Endothelial cell of umbilical vein (primary cell): ENCODE measurements around the gene GABRR2. TPM values are rescaled to one million over a fixed set of nuclear protein-coding genes. Genes with fewer than 3 reads are reported as not detected.

Experiments used
- BruUV-seq: library from RNA; stranded (reverse); fragments of 400-500 nt; replicated peaks from 2 replicates; lab custom pipeline; 2021; lab: Mats Ljungman, UMichigan
- CTCF ChIA-PET: fragments of 300-600, 350-600 bp; sonication (Branson Sonifier 250); formaldehyde crosslinking; loops from one replicate; lab custom pipeline; 2021; ENCODE audit warnings: antibody characterized with exemption, inconsistent platforms; lab: Charles Lee
- POLR2A ChIA-PET: fragments of 300-600, 350-600 bp; sonication (Branson Sonifier 250); formaldehyde crosslinking; loops from one replicate; lab custom pipeline; 2021; ENCODE audit warnings: antibody characterized with exemption, inconsistent platforms; lab: Charles Lee
- DNase-seq: peaks from one replicate; pipeline ENCODE4 v3.0.0-alpha.2; 2011; ENCODE audit warnings: low read depth, low spot score
- FAIRE-seq: peaks from 2 replicates; lab custom pipeline; 2011; peaks lifted over from hg19 to GRCh38; lab: Jason Lieb, UNC
- H2AFZ ChIP-seq: 2 replicates; pipeline ENCODE4 v1.6.0; 2012; ENCODE audit warnings: low read depth, low read length, control low read depth, inconsistent platforms
- H3K27ac ChIP-seq: 2 replicates; pipeline ENCODE4 v1.5.1; 2011; ENCODE audit warnings: low read depth, mild to moderate bottlenecking, control low read depth, low read length, moderate library complexity; ENCODE audit not compliant: insufficient read depth
- H3K27me3 ChIP-seq, 2 experiments: 2 replicates each; pipeline versions ENCODE4 v1.6.0 to v1.6.1; 2011; ENCODE audit warnings: low read length in 2 of 2, mixed read lengths in 1 of 2; ENCODE audit not compliant: control insufficient read depth in 2 of 2, insufficient read depth in 2 of 2
- H3K36me3 ChIP-seq, 2 experiments: 2 replicates in 1 of 2; 3 replicates in 1 of 2; pipeline ENCODE4 v1.5.1; 2011; ENCODE audit warnings: low read length in 2 of 2, mild to moderate bottlenecking in 1 of 2, moderate library complexity in 1 of 2; ENCODE audit not compliant: control insufficient read depth in 2 of 2, insufficient read depth in 2 of 2; ENCODE audit errors: extremely low read depth in 1 of 2
- H3K4me1 ChIP-seq: 3 replicates; pipeline ENCODE4 v1.5.1; 2011; ENCODE audit warnings: mild to moderate bottlenecking, low read length; ENCODE audit not compliant: control insufficient read depth, insufficient read depth; ENCODE audit errors: extremely low read depth
- H3K4me2 ChIP-seq: 2 replicates; pipeline ENCODE4 v1.6.1; 2011; ENCODE audit warnings: low read length, control low read depth, mixed read lengths; ENCODE audit not compliant: insufficient read depth
- H3K4me3 ChIP-seq, 3 experiments: fragments of 200-600 bp in 1 of 3; sonication (generic), shearing (Covaris generic) in 1 of 3; replicated peaks in 1 of 3; 2 replicates each; pipeline ENCODE4 v1.5.1; 2011 to 2016; ENCODE audit warnings: control low read depth in 3 of 3, low read length in 3 of 3, mild to moderate bottlenecking in 2 of 3, inconsistent platforms in 1 of 3, low read depth in 1 of 3, moderate library complexity in 1 of 3; ENCODE audit not compliant: insufficient read depth in 1 of 3
- H3K79me2 ChIP-seq: 2 replicates; pipeline ENCODE4 v1.6.0; 2012; ENCODE audit warnings: low read length, inconsistent platforms; ENCODE audit not compliant: control insufficient read depth, insufficient read depth
- H3K9ac ChIP-seq: replicated peaks from 2 replicates; pipeline ENCODE3; 2011; ENCODE audit warnings: low read length, control low read depth; ENCODE audit not compliant: insufficient read depth; ENCODE audit errors: extremely low read depth
- H3K9me1 ChIP-seq: replicated peaks from 3 replicates; pipeline ENCODE4 v1.6.0; 2011; ENCODE audit warnings: mild to moderate bottlenecking, low read length; ENCODE audit not compliant: control insufficient read depth, insufficient read depth; ENCODE audit errors: extremely low read depth
- H3K9me3 ChIP-seq: replicated peaks from 2 replicates; pipeline ENCODE4 v1.5.1; 2012; ENCODE audit warnings: low read length, inconsistent platforms; ENCODE audit not compliant: control insufficient read depth, insufficient read depth
- H4K20me1 ChIP-seq: replicated peaks from 2 replicates; pipeline ENCODE3; 2011; ENCODE audit warnings: mild to moderate bottlenecking, low read length; ENCODE audit not compliant: control insufficient read depth, insufficient read depth; ENCODE audit errors: extremely low read depth
- EZH2 ChIP-seq: IDR thresholded peaks from 2 replicates; pipeline ENCODE4 v1.6.1; 2012; ENCODE audit warnings: borderline replicate concordance, low read depth, mild to moderate bottlenecking, moderate library complexity, low read length, inconsistent platforms; ENCODE audit not compliant: severe bottlenecking
- FOS ChIP-seq: IDR thresholded peaks from 2 replicates; pipeline ENCODE4 v1.6.1; 2011; ENCODE audit warnings: mild to moderate bottlenecking, low read length, moderate library complexity, borderline replicate concordance; ENCODE audit not compliant: insufficient read depth
- GATA2 ChIP-seq: IDR thresholded peaks from 2 replicates; pipeline ENCODE4 v1.7.0; 2011; ENCODE audit warnings: low read depth, mild to moderate bottlenecking, moderate library complexity, mixed read lengths, low read length; ENCODE audit not compliant: insufficient read length, insufficient read depth
- MYC ChIP-seq: IDR thresholded peaks from one replicate; pipeline ENCODE4 v1.6.1; 2011; ENCODE audit warnings: mild to moderate bottlenecking, low read depth, low read length
- POLR2A ChIP-seq: IDR thresholded peaks from 2 replicates; pipeline ENCODE4 v1.6.1; 2012; ENCODE audit warnings: low read depth, mild to moderate bottlenecking, control low read depth, low read length
- POLR2AphosphoS5 ChIP-seq: IDR thresholded peaks from 2 replicates; pipeline ENCODE4 v1.6.1; 2012; ENCODE audit warnings: low read depth, mild to moderate bottlenecking, control low read depth, low read length, moderate library complexity; ENCODE audit not compliant: insufficient read depth
- dilution Hi-C: fragments of 300-500 bp; cut with MboI; formaldehyde crosslinking; loops from one replicate; pipeline ENCODE4 v1.15.0; 2019; ENCODE audit warnings: low sequenced_read_pairs; ENCODE audit not compliant: extremely low pct_ligation_motif_present
- intact Hi-C: fragments of 100-400 bp; cut with micrococcal nuclease; formaldehyde crosslinking; loops from one replicate; pipeline ENCODE4 v1.10.0; 2022
- polyA plus RNA-seq, 4 experiments: library from polyadenylated mRNA; depleted of rRNA in 3 of 4; stranded (reverse) in 3 of 4; unstranded in 1 of 4; fragments of >200 nt; gene quantifications; 2 replicates each; pipeline versions ENCODE4 v1.2.1 to v1.2.3, GENCODE V29; 2011 to 2012; ENCODE audit warnings: missing spikeins in 1 of 4
- total RNA-seq: library from RNA; stranded (reverse); gene quantifications from 2 replicates; pipeline ENCODE4 v1.2.3, GENCODE V29; 2021
- TF ChIP-seq, protein P1 (sequence below), 2 donors: IDR thresholded peaks; 1 replicate in 1 of 2; 2 replicates in 1 of 2; pipeline ENCODE4 v1.5.1; 2011; ENCODE audit warnings: low read length in 2 of 2, mild to moderate bottlenecking in 2 of 2, moderate library complexity in 2 of 2, control low read depth in 1 of 2, inconsistent platforms in 1 of 2, low read depth in 1 of 2; ENCODE audit not compliant: insufficient read depth in 1 of 2; ENCODE audit errors: extremely low read depth in 1 of 2
- TF ChIP-seq, protein P2 (sequence below): IDR thresholded peaks from 2 replicates; pipeline ENCODE4 v1.6.1; 2011; ENCODE audit not compliant: insufficient read depth, insufficient read length

GABRR2 gene
- total and polyA plus RNA-seq, 2 donors (not counting 3 experiments of a cell fraction or from before 2014, with no cell fraction given), result 1.4 to 3.6 TPM

DNA sequence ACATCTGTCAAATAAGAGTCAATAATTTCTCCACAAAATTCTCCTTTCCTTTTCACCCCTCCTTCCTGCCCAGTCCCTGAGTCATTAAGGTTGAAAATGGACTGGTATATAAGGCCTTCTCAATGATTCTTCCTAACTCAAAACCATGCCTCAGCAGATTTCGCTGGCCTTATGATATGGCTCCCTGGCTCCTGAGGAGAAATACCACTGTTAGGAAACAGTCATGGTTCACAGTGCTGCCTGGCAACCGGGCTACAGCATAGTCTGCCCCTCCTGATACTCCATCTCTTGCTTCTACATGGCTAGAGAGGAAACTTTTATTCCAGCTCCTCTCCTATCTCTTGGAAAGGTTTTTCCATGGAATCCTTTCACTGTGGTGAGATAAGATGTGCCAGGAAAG, 32.7 kb upstream of the GABRR2 start:
- POLR2A ChIA-PET, result interaction anchor here (1.0 kb wide), 1 partner anchor 9 kb away, joined by 4 read pairs; no protein-coding TSS in a partner anchor
- CTCF ChIA-PET, result interaction anchor here (0.7 to 7.0 kb wide), 6 partner anchors 9 to 365 kb away, joined by 3 to 56 read pairs (median 7); no protein-coding TSS in a partner anchor
- Histone ChIP-seq H3K9me1 (no peaks in the 10 kb centered on the region), H4K20me1 (peaks cover 17% of the 10 kb centered on the region), H3K79me2 (peaks cover 89% of the 10 kb centered on the region), H3K4me1 (peaks cover 40% of the 10 kb centered on the region), H3K27ac (no peak overlapping the region), H3K4me3 (no peak overlapping the region), H3K9ac (no peak overlapping the region), H3K36me3 (peaks cover 0 to 1% of the 10 kb centered on the region in 2 experiments), H3K27me3 (no peaks in the 10 kb centered on the region), H2AFZ (no peak overlapping the region), H3K9me3 (no peaks in the 10 kb centered on the region), H3K4me2 (no peak overlapping the region)
- dilution Hi-C loops (no loop called here), intact Hi-C loops (no loop called here)
- no TSS peak for BruUV-seq
- peak; percentile 37 for DNase-seq
- no peak for TF ChIP-seq GATA2
- no peak for TF ChIP-seq FOS
- TF ChIP-seq POLR2A, result no peak
- no peak for TF ChIP-seq EZH2
- no peak for TF ChIP-seq POLR2AphosphoS5
- no peak for TF ChIP-seq MYC
- TF ChIP-seq, protein P1, sequence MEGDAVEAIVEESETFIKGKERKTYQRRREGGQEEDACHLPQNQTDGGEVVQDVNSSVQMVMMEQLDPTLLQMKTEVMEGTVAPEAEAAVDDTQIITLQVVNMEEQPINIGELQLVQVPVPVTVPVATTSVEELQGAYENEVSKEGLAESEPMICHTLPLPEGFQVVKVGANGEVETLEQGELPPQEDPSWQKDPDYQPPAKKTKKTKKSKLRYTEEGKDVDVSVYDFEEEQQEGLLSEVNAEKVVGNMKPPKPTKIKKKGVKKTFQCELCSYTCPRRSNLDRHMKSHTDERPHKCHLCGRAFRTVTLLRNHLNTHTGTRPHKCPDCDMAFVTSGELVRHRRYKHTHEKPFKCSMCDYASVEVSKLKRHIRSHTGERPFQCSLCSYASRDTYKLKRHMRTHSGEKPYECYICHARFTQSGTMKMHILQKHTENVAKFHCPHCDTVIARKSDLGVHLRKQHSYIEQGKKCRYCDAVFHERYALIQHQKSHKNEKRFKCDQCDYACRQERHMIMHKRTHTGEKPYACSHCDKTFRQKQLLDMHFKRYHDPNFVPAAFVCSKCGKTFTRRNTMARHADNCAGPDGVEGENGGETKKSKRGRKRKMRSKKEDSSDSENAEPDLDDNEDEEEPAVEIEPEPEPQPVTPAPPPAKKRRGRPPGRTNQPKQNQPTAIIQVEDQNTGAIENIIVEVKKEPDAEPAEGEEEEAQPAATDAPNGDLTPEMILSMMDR (IDR thresholded peaks at IDR 0.05; ENCODE audit: extremely low read depth in 1 of 2, insufficient read depth in 1 of 2, low read depth in 1 of 2, low read length in 2 of 2), result no peak
- TF ChIP-seq, protein P2, sequence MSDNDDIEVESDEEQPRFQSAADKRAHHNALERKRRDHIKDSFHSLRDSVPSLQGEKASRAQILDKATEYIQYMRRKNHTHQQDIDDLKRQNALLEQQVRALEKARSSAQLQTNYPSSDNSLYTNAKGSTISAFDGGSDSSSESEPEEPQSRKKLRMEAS, result no peak
- FAIRE-seq, result no peak
